Activated CD8-positive, alpha-beta memory T cell treated with anti-CD3 and anti-CD28 coated beads, Interleukin-2, amount 50 U/mL, for 4 hours (primary cell): Measurements from ENCODE around the gene ORAI3.
"Not testable (repeated sequence)": the region's sequence is repeated elsewhere in the genome, so short reads cannot be mapped to it uniquely, and the experiment has no call there.

Experiments used
- DNase-seq: peaks from one replicate; pipeline ENCODE4 v3.0.0-alpha.2; 2020

ORAI3 gene

DNA sequence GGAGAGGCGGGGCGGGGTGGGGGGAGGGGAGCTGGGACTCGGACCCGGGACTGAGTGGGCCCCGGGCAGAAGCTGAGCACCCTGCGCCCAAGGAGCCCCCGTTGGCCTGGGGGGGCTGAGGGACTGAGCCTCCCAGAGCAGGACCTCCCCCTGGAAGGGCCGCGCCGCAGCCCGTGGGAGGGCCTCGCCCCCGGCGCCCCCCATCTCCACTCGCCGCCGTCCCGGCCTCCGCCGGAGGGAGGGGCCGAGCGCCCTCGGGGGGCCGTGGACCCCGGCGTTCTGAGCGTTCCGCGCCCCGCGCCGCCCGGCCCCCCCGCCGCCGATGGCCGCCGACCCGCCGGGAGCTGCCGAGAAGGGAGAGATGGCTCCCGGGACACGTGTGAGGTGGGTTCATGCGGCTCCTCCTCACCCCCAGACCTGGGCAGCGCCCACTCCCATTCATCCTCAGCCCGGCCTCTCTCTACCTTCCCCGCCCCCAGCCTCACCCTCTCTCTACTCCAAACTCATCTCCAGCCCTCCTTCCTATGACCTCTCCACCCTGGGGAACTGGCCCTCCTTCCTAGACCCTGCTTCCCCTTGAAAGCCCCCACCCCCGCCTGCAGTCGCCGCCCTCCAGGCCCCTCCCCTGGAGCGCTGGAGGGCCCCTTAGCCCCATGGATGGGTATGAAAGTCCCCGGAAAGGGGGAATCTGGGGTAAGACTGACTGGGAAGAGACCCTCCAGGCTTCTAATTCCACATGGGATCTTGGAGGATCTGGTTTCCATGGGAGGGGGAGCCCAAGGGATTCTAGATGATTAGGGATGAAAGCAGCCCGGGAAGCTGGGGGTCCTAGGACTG is 24.6 kb upstream of the ORAI3 start:
- no peak for DNase-seq

DNA sequence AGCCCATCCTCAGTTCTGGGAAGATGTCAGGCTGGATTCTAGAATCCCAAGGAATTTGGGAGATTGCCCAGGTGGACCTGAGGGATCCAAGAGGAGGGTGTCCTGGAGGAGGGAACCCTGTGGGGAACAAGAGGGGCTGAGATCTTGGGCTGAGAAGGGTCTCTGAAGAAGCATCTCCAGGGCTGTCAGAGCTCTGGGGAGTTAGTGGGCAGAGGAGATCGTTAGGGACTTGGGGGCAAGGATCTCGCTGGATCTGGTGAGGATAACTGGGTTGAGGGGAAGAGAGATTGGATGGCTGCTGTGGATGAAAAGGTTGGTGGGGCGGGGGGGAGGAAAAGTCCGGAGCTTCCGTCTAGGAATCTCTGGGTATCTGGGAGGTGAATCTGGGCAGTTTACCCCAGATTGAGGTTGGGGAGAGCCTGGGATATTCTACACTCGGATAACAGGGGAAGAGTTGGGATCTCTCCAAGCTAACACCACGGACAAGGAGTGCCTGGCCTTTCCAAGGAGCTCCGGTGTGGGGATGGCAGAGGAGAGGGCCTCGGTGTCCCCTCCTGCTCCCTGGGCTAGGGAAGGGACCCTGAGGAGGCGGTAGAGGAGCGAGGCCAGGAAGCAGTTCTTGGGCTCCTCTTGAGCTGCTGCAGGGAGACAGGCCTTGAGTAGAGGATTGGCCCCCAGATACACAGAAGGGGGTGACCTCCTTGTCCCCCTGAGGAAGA is 23.8 kb upstream of the ORAI3 start:
- no peak for DNase-seq

- DNase-seq: no peak
Observed at GRCh38 chr16:30925632-30925987, 23.3 kb upstream of the ORAI3 start.

DNA sequence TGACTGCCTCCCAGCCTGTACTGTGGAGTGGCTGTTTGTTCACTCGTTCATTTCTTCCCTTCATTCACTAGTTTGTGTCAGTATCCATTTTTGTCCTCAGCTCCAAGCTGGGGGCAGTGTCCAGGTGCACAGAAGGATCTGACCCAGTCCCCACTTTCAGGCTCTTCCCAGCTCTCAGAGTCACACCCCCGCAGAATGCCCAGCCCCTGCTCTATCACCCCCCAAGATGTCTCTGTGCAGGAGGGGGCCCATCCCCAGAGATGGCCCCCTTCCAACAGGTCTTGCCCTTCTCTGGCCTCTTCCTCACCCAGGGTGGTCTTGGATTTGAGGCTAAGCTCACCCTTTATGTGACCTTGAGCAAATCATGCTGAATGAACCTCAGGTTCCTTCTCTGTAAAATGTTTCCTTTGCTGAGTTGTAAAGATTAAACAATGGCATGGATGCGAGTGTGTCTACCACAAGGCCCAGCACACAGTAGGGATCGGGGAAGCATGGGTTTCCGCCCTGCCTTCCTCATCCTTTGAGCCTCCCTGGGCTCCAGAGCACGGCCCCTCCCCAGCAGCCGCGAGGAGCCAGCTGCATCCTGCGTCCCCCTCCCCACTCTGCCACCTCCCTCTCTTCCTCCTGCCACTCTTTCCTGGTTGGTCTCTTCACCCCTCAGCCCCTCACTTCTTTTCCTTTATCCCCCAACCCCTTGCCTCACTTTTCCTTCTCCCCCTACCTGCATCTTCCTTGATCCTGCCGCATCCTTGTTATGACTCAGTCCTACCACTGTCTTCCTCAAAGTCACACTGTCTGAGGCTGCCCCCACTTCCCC is 22.7 kb upstream of the ORAI3 start:
- no peak for DNase-seq

DNA sequence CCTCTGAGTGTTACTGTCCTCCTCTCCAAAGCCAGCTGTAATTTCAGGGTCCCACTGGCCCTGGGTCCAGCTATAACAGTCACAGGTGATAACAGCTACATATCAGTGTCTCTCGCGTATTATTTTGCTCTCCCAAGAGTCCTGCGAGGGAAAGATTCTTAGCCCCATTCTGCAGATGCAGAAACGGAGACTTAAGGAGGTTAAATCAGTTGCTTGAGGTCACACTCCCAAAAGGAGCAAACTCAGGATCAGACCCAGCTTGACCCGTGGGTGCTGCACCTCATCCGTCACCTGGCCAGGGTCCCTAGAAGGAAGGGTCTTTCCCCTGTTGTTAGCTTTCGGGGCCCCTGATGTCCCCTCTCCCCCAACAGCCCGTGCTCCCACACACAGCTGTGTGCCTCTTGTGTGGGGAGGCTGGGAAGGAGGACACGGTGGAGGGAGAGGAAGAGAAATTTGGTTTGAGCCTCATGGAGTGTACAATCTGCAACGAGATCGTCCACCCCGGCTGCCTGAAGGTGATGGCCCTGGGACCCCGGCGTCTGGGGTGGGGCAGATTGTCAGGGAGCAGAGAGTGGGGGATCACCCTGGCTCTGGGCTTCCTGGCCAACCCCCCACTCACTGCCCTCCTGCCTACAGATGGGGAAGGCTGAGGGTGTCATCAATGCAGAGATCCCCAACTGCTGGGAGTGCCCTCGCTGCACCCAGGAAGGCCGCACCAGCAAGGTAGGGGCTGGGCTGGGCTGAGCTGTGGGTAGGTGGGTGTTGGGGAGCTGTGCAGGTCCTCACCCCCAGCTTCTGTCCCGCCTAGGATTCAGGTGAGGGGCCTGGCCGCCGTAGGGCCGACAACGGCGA is 21.7 kb upstream of the ORAI3 start:
- no peak for DNase-seq

DNA sequence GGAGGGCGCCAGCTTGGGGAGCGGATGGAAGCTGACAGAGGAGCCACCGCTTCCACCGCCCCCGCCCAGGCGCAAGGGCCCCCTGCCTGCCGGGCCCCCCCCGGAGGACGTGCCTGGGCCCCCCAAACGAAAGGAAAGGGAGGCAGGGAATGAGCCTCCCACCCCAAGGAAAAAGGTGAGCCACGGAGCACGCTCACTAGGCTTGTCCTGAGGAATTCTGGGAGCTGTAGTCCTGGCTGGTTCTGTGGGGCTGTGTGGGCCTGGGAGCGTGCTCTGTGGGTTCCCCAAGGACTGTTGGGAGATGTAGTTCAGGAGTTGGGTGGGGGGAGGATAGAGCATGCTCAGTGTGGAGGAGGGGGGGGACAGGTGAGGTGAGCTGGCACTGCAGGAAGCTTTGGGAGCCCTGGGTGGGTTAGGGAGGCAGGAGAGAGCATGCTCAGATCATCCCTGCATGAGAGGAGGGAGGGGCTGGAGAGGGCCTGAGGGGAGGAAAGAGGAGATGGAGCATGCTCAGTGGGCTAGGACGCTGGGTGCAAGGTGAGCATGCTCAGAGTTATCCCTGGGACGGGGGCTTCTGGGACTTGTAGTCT is 21.0 kb upstream of the ORAI3 start:
- DNase-seq: no peak

DNA sequence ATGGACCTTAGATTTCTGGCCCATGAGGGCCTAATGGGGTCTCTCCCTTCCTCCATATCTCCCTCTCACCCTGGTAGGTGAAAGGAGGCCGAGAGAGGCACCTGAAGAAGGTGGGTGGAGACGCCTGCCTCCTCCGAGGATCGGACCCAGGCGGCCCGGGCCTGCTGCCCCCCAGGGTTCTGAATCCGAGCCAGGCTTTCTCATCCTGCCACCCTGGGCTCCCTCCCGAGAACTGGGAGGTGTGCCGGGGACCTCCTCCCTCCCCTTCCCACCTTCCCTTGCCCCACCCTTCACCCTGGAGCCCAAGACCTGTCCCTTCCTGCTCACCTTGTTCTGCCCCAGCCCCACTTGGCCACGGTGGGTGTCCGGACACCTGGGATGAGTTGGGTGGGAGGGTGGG is 20.5 kb upstream of the ORAI3 start:
- no peak for DNase-seq

GRCh38 chr16:30929167-30929566 is 19.7 kb upstream of the ORAI3 start:
- no peak for DNase-seq

DNA sequence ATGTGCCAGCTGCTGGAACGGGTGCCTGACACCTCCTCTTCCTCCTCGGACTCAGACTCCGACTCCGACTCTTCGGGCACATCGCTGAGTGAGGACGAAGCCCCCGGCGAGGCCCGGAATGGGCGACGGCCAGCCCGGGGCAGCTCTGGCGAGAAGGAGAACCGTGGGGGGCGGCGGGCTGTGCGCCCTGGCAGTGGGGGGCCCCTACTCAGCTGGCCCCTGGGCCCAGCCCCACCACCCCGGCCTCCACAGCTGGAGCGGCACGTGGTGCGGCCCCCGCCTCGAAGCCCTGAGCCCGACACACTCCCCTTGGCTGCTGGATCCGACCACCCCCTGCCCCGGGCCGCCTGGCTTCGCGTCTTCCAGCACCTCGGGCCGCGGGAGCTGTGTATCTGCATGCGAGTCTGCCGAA is 18.7 kb upstream of the ORAI3 start:
- DNase-seq: no peak

GRCh38 chr16:30931068-30931650 is 17.7 kb upstream of the ORAI3 start:
- no peak for DNase-seq

- DNase-seq: no peak
Observed at GRCh38 chr16:30934827-30935557, 13.9 kb upstream of the ORAI3 start.

- DNase-seq: no peak
Observed at GRCh38 chr16:30937692-30938091, 11.2 kb upstream of the ORAI3 start.

DNA sequence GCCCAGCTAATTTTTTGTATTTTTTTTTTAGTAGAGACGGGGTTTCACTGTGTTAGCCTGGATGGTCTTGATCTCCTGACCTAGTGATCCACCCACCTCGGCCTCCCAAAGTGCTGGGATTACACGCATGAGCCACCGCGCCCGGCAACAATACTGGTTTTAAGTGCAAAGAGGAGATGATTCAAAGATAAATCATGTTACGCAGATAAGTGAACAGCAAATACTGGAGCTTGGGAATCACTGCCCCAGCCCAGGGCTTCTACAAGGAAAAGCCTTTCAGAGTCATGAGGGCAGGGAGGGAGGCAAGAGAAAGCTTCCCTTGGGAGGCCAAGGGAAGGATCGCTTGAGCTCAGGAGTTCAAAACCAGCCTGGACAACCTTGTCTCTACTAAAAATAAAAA is 9.3 kb upstream of the ORAI3 start:
- not testable (repeated sequence) for DNase-seq

- DNase-seq: peak; percentile 64
Observed at GRCh38 chr16:30941600-30942425, 7.1 kb upstream of the ORAI3 start.

DNA sequence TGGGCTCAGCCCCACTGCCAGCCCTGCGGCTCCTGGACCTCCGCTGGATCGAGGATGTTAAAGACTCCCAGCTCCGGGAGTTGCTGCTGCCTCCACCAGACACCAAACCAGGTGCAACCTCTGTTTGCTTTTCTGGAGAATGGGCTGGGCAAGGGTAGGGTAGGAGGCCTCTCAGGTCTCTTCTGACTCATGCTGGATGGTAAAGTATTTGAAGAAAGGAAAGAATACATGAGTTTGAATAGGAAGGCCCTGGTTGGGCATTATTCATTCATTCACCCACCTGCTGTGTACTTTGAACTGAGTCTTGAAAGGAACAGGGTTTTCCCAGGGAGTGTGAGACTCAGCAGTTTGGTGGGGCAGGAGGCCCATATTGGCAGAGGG is 6.5 kb upstream of the ORAI3 start:
- DNase-seq: no peak

DNA sequence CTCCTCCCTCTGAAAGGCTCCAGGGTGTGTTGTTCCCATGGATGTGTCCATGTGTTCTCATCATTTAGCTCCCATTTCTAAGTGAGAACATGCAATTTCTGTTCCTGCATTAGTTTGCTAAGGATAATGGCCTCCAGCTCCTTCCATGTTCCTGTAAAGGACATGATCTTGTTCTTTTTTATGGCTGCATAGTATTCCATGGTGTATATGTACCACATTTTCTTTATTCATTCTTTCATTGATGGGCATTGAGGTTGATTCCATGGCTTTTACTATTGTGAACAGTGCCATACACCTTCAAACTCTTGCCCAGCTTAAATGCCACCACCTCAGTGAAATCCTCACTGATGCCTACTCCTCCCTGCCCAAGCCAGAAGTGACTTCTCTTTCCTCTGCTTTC is 4.5 kb upstream of the ORAI3 start:
- DNase-seq: no peak

- no peak for DNase-seq
Observed at GRCh38 chr16:30946671-30947540, 2.0 kb upstream of the ORAI3 start.

DNA sequence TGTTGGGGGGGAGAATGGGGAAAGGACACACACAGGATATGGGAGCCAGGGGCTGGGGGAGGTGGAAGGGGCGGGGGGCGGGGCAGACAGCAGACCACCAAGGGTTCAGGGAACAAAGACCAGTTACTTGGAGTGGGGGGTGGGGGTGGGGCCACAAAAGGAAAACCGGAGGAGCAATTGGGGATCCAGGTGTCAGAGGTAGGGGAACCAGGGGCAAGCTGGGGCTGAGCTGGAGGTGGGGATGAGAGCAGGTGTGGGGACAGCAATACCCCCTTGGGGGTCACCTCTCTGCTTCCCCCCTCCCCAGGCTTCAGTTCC is 1.4 kb upstream of the ORAI3 start:
- no peak for DNase-seq
